Occipital lobe (tissue), 2 donors: ENCODE measurements around the gene ZNF83. TPM values are rescaled to one million over a fixed set of nuclear protein-coding genes. Genes with fewer than 3 reads are reported as not detected.
"Not testable (repeated sequence)": the region's sequence is repeated elsewhere in the genome, so short reads cannot be mapped to it uniquely, and the experiment has no call there.

Source experiments
- DNase-seq: peaks from one replicate; lab custom pipeline; 2025; lab: John Stamatoyannopoulos, UW
- total RNA-seq: library from RNA; depleted of rRNA; stranded (reverse); fragments of >200 nt; gene quantifications from one replicate; pipeline ENCODE4 v1.2.3, GENCODE V29; 2014

ZNF83 gene
- total RNA-seq, 1 donor from 2014 or later: 49.4 TPM

DNA sequence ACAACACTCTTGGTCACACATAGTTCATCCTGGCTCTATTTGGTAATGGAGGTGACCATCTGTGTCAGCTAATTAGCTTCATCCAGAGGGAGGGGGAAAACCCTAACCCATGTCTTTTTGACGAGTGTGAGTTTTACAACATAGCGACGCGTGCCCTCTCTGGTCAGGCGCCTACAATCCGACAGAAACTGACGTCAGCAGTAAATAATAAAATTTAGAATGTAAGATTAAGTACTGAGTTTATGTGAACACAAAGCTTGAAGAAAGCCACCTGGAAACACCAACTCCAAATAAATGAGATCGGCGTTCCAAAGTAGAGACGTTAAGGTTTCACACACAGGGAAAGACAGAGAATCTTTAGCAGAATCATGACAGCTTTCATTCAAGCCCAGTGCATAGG lies 1.8 kb upstream of the ZNF83 start:
- DNase-seq: no peak

DNA sequence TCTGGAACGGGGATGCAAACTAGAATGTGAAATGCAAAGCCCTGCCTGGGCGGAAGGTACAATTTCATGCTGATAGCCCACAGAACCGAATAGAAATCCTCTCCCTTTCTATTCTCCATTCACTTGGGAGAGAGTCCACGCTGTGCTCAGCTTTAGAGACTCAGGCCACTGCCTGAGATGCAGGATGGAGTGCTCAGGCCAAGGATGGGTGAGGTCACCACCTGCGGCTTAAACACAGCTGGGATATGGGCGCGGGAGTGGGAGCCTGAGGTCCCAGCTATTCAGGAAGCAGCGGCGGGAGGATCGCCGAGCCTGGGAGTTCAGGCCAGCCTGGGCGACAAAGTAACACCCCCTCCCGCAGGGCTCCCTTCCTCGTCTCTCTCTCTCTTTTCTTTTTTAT lies 446 bp upstream of the ZNF83 start:
- no peak for DNase-seq

DNA sequence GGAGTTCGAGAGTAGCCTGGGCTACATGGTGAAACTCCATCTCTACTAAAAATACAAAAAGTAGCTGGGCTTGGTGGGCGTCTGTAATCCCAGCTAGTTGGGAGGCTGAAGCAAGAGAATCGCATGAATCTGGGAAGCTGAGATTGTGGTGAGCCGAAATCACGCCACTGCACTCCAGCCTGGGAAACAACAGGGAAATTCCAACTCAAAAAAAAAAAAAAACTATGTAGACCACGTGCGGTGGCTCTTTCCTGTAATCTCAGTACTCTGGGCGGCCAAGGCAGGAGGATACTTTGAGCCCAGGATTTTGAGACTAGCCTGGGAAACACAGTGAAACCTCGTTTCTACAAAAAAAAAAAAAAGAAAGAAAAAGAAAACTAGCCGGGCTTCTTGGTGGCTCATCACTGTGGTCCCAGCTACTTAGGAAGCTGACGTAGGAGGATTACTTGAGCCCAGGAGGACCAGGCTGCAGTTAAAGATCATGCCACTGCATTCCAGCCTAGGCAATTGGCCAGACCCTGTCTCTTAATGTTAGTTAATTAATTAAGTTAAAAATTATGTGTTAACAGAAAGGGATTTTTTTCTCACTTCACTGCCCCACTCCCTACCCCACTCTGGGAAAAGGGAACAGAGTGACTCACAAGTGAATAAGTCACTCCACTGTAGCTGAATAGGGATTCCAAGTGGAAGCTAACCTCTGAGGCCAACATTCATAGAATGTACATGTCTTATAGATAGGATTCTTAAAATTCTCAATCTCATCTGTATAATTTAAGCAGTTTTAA lies 2.2 kb downstream of the ZNF83 start:
- no peak for DNase-seq

DNA sequence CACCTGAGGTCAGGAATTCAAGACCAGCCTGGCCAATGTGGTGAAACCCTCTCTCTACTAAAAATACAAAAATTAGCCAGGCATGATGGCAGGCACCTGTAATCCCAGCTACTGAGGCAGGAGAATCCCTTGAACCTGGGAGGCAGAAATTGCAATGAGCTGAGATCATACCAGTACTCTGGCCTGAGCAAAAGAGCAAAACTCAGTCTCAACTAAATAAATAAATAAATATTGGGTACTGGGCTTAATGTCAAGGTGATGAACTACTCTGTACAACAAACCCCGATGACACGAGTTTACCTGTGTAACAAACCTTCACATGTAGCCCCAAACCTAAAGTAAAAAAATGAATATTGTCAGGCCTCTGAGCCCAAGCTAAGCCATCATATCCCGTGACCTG lies 10.7 kb downstream of the ZNF83 start:
- DNase-seq: not testable (repeated sequence)

DNA sequence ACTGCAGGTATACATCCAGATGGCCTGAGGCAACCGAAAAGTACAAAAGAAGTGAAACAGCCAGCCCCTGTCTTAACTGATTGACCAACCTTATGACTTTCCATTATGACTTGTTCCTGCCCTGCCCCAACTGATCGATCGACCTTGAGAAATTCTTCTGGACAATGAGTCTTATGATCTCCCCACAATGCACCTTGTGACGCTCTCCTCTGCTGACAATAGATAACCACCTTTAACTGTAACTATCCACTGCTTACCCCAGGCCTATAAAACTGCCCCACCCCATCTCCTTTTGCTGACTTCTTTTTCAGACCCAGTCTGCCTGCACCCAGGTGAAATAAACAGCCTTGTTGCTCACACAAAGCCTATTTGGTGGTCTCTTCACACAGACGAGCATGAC lies 11.2 kb downstream of the ZNF83 start:
- DNase-seq: no peak

DNA sequence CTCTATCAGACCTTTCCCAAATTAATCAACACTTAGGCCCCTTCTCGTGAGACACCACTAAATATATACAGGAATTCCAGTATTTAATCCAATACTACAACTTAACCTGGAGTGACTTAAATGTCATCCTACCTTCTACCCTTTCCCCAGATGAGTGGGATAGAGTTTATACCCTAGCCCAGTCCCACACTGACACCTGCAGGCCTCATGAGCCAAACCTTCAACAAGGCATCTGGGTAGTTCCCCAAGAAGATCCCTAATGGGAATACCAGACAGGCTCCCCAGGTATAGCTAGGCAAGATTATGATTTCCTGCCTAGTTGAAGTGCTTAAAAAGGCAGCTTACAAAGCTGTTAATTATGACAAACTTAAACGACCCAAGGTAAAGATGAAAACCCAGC lies 15.9 kb downstream of the ZNF83 start:
- DNase-seq: no peak

DNA sequence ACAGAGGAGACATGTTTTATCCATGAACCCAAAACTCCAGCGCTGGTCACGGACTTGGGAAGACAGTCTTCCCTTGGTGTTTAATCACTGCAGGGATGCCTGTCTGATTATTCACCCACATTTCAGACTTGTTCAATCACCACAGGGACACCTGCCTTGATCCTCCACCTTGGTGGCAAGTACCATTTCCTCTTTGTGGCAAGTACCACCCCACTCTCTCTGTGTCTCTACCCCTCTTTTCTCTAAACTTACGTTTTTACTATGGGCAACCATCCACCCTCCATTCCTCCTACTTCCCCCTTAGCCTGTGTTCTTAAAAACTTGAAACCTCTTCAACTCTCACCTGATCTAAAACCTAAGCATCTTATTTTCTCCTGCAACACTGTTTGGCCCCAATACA lies 16.8 kb downstream of the ZNF83 start:
- no peak for DNase-seq

DNA sequence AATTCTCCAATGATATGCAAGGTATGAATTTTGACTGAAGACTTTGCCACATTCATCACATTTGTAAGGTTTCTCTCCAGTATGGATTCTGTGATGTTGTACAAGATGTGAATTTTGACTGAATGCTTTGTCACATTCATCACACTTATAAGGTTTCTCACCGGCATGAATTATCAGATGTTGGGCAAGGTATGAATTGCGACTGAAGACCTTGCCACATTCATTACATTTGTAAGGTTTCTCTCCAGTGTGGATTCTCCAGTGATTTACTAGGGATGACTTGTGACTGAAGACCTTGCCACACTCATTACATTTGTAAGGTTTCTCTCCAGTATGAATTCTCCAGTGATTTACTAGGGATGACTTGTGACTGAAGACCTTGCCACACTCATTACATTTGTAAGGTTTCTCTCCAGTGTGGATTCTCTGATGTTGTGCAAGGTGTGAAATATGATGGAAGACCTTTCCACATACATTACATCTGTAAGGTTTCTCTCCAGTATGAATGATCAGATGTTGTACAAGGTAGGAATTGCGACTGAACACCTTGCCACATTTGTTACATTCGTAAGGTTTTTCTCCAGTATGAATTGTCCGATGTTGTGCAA lies 24.8 kb downstream of the ZNF83 start:
- no peak for DNase-seq

DNA sequence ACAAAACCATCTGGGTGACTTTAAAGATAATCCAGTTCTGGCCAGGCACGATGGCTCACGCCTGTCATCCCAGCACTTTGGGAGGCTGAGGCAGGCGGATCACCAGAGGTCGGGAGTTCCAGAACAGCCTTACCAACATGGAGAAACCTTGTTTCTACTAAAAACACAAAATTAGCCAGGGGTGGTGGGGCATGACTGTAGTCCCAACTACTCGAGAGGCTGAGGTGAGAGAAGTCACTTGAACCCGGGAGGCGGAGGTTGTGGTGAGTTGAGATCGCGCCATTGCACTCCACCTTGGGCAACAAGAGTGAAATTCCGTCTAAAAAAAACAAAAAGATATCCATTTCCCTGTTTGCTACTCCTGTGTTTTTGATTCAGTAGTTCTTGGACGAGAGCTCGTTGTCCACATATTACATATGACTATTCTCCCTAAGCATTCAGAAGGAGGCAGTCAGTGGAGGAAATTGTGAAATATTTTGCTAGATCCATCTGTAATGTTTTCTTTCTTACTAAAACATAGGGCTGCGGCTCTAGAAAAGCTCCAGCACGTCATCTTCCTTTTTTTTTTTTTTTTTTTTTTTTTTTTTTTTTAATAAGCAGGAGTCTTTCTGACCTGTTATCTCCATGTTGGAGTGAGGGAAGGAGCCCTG lies 34.5 kb downstream of the ZNF83 start:
- DNase-seq: no peak

DNA sequence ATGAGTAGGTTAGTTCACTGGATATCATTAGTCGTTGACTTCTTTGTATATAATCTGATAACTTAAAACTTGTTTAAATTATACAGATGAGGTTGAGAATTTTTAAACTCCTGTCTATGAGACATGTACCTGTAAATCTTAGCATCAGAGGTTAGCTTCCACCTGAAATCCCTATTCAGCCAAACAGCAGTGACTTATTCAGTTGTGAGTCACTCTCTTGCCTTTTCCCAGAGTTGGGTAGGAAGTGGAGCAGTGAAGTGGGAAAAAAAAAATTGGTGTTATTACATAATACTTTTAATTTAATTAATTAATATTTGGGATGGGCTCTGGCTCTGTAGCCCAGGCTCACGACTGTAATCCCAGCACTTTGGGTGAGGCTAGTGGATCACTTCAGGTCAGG lies 35.2 kb downstream of the ZNF83 start:
- DNase-seq: no peak

DNA sequence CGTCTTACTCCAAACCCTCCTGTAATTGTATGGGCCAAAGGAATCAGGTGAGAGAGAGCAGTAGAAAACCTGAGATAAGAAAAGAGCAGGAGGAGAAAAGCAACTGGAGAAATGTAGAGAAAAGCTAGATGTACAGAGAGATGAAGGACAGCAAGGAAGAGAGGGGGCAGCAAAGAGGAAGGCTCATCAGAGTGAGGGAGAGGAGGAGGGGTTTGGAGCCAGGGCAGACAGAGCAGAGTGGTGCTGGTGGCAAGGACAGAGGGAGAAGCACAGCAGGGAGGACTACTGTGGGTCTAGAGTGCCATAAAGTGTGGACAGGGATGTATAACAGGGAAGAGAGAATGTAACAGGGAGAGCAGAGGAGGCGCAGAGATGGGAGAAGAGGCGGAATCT lies 36.2 kb downstream of the ZNF83 start:
- not testable (repeated sequence) for DNase-seq

DNA sequence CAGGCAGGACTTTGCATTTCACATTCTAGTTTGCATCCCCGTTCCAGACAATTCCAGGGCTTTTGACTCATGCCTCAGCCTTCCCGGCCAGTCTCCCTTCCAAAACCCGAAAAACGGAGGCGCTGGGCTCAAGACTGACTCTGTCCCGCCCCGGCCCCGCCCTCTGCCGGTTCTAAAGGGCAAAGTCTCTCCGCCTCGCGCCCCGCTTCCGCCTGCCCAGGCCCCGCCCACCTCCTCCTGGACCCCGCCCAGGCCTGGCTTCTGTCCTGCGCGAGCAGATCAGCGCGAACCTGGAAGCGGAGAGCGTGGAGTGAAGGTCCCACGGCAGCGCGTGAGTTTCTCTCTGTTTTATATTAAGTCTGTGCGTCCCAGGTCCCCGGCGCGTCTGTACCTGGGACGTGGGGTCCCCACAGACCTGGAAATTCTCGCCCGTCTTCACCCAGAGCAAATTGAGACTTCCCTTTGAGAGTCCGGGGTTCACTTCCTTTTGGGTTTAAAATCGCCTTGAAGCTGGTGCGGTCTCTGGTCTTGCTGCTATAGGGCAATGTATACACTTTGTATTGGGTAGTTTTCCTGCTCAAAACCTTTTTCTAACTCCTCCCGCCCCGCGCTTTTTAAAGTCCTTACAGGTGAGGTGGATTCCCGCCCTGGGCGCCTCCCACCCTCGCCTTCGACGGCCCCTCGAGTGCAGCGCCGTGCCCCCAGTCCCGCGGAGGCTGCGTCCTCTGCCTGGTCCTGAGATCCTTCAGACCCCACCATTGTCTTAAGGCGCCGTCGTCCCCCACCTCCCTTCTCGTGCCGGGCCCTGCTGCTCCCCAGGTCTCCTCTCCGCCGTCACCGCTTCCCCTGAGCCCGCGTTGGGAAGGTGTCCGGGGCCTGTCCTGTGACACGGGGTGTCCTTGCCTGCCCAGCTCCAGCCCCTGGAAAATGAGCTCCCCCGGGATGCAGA lies 36.9 kb downstream of the ZNF83 start:
- DNase-seq: peak; percentile 69

DNA sequence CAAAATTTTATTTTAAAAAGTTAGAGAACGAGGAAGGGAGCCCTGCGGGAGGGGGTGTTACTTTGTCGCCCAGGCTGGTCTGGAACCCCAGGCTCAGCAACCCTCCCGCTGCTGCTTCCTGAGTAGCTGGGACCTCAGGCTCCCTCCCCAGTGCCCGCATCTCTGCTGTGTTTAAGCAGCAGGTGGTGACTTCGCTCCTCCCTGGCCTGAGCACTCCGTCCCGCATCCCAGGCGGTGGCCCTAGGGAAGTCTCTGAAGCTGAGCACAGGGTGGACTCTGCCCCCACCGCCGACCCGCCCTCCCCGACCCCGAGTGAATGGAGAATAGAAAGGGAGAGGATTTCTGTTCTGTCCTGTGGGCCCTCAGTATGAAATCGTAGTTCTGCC lies 37.5 kb downstream of the ZNF83 start:
- DNase-seq: no peak

DNA sequence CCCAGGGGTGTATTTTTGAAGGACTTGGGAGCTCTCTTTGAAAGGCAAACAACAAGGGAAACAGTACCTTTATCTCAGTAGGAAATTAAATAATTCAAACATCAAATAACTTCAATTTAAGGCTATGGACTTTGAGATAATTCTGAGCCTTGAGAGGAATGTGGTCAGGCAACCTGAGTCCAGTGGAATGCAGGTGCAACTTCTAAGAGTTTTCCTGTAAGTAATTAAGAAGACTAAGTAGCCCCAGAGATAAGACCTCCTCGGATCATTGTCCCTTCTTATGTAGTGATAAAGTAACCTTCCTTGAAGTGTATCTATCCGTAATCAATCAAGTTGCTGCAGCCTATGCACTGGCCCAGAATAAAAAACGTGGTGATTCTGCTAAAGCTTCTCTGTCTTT lies 38.9 kb downstream of the ZNF83 start:
- DNase-seq: no peak

DNA sequence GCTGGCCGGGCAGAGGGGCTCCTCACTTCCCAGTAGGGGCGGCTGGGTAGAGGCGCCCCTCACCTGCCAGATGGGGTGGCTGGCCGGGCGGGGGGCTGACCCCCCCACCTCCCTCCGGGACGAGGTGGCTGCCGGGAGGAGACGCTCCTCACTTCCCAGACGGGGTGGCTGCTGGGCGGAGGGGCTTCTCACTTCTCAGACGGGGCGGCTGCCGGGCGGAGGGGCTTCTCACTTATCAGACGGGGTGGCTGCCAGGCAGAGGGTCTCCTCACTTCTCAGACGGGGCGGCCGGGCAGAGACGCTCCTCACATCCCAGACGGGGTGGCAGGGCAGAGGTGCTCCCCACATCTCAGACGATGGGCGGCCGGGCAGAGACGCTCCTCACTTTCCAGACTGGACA lies 44.7 kb downstream of the ZNF83 start:
- DNase-seq: not testable (repeated sequence)

DNA sequence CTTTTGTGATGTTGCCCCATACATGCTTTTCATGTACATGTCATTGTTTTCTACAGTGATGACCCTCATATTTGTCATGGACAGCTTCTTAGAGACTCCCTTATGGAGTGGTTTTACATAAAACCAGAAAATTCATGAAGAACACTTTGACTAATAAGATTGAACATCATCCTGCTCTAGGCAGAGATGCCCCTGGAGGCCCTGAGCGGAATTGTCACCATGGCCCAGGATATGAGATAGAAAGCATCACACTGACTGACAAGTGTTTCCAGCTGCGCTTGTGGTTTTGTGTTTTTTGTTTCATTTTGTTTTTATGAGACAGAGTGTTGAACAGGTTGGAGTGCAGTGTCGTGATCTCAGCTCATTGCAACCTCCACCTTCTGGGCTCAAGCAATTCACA lies 45.9 kb downstream of the ZNF83 start:
- DNase-seq: no peak

DNA sequence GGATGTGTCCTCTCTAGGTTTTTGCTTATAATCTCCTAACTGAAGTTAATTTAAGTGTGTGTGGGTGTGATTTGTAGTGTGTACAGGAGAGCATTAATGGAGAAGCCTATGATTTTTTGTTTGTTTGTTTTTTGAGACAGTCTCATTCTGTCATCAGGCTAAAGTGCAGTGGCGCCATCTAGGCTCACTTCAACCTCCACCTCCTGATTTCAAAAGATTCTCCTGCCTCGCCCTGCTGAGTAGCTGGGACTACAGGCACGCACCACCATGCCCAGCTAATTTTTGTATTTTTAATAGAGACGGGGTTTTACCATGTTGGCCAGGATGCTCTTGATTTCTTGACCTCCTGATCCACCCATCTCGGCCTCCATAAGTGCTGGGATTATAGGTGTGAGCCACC lies 47.4 kb downstream of the ZNF83 start:
- no peak for DNase-seq

DNA sequence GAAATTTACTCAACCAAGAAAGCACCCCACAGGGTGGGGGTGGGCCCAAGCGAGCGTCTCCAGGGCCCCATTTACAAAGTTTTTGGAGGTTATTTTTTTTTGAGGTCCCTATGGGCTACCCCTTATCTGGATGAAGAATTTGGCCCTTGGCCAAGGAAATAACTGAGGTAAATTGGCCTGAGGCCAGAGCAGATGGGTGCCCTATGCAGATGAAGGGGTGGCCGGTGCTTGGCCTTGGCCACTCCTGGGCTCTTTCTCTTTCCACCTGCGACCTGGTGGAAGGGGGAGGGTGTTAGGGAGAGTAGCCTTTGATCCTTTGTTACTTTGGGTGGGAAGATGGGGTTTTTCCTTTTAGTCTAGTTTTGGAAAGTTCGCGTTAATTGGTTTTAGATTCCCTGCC lies 52.6 kb downstream of the ZNF83 start:
- DNase-seq: no peak

DNA sequence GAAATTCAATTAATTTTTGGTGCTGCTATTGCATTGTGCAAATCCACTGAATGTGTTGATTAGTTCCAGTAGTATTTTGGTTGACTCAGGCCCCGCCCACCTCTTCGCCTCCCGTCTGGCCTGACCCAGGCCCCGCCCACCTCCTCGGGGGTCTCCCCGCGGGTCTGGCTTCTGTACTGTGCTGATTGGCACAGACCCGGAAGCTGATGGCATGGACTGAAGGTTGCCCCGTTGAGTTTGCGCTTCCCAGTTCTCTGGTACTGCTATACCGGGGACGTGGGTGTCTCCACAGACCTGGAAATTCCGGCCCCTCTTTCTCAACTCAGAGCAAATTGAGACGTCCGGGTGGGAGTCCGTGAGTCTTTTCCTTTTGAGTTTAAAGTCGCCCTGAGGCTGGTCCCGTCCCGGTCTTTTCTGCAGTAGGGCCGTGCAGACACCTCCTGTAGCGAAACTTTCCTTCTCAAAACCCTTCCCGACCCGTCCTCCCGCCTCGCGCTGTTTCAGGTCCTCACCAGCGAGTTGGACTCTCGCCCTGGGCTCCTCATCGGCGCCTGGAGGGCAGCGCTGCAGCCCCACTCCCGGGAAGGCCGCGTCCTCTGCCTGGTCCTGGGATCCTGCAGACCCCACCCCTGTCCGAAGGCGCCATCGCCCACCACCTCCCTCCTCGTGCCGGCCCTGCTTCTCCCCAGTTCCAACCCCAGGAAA lies 53.3 kb downstream of the ZNF83 start:
- DNase-seq: no peak

DNA sequence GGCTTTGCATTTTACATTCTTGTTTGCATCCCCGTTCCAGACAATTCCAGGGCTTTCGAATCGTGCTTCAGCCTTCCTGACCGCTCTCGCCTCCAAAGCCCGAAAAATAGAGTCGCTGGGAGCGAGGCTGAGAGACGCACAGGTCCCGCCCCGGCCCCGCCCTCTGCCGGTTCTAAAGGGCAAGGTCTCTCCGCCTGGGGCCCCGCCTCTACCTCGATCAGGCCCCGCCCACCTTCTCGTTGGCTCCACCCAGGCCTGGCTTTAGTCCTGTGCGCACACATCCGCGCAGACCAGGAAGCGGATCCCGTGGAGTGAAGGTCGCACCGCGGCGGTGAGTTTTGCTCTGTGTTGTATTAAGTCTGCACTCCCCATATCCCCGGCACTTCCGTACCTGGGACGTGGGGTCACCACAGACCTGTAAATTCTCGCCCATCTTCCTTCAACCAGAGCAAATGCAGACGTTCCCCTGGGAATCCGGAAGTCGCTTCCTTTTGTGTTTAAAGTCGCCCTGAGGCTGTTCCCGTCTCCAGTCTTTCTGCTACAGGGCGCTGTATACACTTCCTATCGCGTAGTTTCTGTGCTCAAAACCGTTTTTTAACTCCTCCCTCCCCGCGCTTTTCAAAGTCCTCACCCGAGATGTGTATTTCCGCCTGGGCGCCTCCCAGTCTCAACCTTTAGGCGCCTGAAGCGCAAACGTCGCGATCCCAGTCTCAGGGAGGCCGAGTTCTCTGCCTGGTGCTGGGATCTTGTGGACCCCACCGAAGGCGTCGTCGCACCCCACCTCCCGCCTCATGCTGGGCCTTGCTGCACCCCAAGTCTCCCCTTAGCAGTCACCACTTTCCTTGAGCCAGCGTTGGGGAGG lies 67.9 kb downstream of the ZNF83 start, which contains the start of gene ZNF701:
TSS of gene ZNF701 (plus strand) at position 288 of the 862 bp plus-strand sequence. CDS start 3,861 bp downstream, outside the sequence.
- peak; percentile 94 for DNase-seq
